Stimulated activated CD4-positive, alpha-beta T cell treated with anti-CD3 and anti-CD28 coated beads, Interleukin-4, amount 100 ng/mL, for 4 hours (primary cell): ENCODE measurements around the gene ZCCHC24.

ENCODE experiments used
- DNase-seq, 2 experiments: peaks; one replicate each; pipeline ENCODE4 v3.0.0-alpha.2; 2020

Gene ZCCHC24

GRCh38 chr10:79355420-79356017 is 89.9 kb downstream of the ZCCHC24 start:
- no peak for DNase-seq

DNA sequence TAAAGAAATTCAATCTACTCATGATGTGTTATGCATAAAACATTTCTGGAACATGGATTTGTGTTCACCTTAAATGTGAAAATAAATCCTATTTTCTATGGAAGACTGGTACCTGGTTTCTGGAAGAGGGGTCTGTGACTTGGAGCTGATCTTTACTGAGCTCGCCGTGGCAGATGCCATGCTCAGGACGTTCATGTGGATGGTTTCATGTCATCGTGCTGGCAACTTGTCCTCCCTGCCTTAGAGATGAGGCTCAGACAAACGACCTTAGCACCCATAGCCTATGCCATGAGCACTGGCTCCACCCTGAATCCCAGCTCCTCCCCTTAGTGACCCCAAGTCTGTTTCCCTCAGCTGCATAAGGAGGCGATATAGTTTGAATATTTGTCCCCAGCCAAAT is 90.8 kb downstream of the ZCCHC24 start:
- DNase-seq, result no peak

DNA sequence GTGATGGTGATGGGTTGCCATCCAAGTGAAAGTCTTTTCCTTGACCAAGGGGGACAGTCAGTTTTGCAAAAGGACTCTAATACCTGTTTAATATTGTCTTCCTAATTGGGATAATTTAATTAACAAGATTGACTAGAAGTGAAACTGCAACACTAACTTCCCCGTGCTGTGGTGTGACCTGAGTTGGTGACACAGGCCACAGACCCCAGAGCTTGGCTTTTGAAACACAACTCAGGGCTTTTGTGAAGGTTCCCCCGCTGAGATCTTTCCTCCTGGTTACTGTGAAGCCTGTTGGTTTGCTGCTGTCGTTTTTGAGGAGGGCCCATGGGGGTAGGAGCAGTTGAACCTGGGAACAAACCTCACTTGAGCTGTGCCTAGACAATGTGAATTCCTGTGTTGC is 91.3 kb downstream of the ZCCHC24 start:
- no peak for DNase-seq

DNA sequence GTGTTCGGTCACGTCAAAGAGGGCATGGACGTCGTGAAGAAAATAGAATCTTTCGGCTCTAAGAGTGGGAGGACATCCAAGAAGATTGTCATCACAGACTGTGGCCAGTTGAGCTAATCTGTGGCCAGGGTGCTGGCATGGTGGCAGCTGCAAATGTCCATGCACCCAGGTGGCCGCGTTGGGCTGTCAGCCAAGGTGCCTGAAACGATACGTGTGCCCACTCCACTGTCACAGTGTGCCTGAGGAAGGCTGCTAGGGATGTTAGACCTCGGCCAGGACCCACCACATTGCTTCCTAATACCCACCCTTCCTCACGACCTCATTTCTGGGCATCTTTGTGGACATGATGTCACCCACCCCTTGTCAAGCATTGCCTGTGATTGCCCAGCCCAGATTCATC is 91.7 kb downstream of the ZCCHC24 start:
- DNase-seq, result no peak

DNA sequence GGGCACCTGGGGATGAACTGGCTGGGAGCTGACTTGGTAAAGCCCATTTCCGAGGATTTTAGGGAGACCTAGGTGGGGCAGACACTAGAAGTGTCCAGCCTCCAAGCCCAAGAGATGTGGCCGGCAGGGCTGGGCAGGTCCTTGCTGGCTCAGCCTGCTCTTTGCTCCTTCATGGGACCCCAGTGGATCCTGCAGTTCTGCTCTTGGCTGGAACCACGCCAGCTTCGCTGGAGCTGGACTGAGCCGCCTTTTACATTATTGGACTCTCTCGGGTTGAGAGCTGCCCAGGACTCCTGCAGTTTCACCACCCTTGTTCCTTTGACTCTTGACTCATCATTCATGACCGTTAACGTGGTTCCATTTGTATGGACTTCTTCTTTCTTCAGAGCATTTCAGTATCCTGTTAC is 92.4 kb downstream of the ZCCHC24 start:
- DNase-seq, result no peak

- DNase-seq, result no peak
Observed at GRCh38 chr10:79352035-79352877, 93.2 kb downstream of the ZCCHC24 start.

- DNase-seq, result no peak
Observed at GRCh38 chr10:79351332-79351731, 94.1 kb downstream of the ZCCHC24 start.

DNA sequence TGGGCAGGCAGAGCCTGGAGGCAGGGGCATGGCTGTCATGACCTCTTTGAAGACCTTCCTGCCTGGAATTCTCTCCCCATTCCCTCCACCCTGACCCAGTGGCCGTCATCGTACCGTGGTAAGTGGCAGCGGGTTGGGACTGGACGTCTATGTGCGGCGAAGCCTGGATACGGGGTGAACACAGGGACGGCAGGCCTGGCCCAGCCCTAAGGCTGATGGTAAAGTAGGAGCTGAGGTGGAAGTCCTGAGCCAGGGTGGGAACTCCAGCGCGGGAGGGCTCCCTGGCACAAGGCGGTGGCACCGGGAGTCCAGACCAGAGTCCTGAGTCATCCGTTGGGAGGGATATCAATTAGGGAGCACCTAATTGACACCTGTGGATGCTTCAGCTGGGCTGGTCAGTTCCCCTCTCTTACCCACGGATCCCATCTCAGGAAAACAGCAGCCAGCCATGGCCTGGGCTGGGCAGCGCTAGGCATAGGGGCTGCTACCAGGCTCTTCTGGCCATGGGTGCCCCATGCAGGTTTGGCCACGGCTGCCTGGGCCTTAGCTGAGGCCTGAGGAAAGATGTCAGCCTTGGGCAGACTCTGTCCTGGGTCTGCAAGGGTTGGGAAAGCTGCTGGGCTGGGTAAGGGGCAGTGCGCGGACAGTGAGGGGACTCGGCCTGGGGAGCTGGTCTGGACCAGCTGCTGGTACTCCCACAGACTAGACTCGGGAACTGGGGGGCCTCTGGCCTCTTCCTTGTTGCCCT is 94.8 kb downstream of the ZCCHC24 start:
- DNase-seq, result no peak

- no peak for DNase-seq
Observed at GRCh38 chr10:79349766-79350406, 95.5 kb downstream of the ZCCHC24 start.

DNA sequence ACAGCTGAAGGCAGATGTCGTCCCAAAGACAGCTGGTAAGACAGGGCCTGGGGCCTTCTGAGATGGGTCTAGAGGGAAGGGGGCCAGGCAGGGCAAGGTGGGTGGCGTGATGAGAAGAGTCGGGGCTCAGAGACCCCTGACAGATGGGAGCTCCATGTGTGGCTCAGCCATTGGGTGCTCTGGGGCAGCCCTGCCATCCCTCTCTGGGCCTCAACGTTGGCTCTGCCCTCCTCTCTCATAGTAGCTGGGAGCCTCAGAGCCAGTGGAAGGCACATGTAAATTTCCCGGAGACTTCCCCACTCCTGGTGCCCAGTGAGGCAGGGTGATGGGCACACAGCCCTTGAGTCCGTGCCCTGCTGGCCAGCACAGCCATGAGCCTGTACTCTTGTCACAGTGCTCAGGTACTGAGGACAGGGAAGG is 96.3 kb downstream of the ZCCHC24 start:
- DNase-seq, result no peak

DNA sequence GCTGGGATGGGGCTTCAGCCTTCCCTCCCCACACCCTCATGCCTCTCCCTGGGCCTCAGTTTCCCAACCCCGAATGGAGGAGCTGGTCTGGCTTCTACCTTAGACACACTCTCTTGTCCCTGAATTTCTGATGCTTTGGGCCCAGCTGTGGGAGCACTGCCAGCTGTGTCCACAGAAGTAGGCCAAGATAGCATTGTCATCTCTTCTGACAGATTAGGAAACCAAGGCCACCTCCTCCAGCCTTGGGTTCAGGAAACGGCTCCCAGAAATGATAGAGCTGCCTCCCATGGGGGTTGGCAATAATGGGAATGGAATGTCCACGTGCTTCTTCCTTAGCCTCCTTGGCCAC is 96.8 kb downstream of the ZCCHC24 start:
- no peak for DNase-seq

GRCh38 chr10:79347894-79348639 is 97.4 kb downstream of the ZCCHC24 start:
- peak; percentile 71 to 78 for DNase-seq

GRCh38 chr10:79347226-79347893 is 98.1 kb downstream of the ZCCHC24 start, which contains the start of gene PPIF:
TSS of gene PPIF (plus strand) at chr10:79347469. CDS start at chr10:79347549, 80 bp downstream.
- DNase-seq, result peak; percentile 91 to 96

GRCh38 chr10:79346388-79347225 is 98.8 kb downstream of the ZCCHC24 start:
- DNase-seq, result no peak

DNA sequence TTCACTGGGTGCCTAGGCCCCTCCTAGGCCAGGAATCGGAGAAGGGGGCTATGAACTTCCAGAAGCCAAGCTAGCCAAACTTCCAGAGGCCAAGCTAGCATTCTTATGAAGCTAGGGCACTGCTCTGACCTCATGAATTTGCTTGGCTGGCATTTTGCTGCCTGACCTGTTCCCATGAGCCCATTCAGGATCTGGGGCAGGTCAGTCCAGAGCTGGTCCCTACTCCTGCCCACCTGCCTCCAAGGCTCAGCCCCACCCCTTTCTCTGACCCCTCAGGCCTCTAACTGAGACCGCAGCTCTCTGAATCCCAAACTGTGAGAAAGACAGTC is 99.4 kb downstream of the ZCCHC24 start:
- DNase-seq, result no peak

DNA sequence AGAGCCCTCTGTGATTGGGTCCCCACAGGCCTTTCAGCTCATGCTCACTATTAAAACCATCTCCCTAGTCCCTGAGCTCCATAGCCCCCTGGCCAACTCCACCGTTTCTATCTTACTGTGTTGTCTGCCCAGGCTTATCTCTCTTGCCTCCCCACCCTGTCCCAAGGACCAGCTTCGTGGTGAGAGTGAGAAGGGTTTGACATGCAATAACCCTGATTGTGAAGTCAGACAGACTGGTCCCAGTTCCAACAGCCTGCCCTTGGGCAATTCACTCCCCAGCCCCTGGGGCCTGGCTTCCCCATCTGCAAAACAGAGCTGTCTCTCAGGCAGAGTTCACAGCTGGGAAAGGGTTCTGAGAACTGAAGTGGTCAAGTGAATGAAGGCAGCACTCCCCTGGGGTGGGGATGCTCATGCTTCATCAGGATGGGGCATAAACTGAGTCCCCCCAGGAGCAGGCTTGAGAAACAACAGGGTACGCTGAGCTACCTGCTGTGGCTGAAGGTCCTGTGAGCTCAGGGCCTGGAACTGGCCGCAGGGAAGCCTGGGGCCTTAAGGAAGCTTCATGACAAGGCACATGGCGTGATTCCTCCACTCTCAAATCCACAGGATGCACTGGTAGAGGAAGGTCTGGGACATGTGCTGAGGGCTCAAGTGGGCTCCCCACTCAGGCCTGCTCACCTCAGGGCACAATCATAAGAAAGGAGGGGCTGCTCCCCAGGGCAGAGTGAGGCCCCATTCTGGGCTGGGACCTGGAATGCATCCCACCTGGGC is 100.0 kb downstream of the ZCCHC24 start:
- DNase-seq, result no peak

- no peak for DNase-seq
Observed at GRCh38 chr10:79344502-79345195, 100.8 kb downstream of the ZCCHC24 start.

DNA sequence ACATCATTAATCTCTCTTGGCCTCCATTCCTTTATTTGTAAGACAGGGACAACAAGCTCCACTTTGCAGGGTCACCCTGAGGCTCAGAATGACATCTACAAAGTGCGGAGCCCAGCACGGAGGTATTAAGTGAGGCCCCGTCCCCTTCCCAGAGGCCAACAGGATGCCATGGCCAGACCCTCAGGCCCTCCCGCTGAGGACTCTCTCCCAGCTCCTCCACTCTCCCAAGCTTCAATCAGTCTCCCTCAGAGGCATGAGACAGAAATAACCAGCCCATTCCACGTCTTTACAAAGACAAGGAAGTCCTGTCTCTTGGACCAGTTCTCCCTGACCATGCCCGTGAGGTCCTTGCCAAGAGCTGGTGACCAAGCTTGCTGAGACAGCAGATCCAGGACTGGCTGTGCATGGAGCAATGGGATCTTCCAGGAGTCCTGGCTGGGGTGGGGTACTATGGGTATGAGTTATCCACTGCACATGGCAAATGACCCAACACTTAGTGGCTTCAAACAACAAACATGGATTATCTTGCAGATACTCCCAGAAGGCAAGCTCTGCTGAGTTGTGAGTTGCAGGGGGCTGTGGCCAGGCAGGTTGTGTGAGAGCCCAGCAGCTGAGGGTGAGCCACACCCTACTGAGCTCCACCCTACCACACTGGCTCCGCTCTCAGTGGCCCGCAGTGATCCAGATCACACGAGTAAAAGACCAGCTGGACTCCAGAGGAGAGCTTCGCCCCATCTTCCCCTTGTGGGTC is 102.4 kb downstream of the ZCCHC24 start:
- no peak for DNase-seq

DNA sequence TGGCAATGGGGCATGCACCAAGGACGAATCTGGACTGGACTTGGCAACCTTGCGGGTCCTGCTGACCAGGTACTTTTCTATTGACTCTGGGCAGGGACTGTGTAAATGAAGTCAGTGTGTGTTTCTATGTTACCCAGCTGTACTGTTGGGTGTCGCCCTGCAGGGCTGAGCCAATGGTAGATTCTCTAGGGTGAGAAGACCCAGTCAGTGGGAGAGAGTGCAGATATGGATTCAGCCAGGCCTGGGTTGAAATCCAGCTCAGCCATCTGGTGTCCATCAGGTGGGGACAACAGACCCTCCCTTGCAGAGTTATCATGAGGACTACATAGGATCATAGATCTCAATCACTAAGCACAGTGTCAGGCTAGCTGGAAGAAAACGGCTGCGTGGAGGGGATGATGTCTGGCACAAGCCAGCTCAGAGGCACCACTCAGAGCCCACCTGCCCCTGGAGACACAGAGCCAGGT is 103.1 kb downstream of the ZCCHC24 start:
- no peak for DNase-seq
